ENCODE results near the gene MEAF6.

MEAF6 gene

DNA sequence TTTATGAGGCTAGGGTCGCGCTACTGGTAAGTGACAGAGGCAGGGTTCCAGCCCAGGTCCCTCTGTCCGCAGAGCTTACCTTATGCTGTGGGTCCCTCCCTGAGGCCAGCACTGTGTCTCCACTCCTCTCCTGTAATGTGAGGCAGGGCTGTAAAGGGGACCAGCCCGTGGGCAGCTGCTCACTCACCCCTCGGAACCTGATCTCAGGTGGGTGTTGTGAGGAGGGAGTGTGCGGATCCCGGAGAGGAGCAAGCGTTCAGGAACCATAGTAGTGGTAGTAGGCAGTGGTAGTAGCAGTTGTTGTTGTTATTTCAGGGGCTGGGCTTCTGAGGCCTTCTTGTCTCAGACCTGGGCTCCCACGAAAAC is 38.5 kb downstream of the MEAF6 start:
- Histone ChIP-seq H3K27me3 (replicated peaks; ENCODE audit: control insufficient read depth, insufficient read depth, low read length) (no peaks in the 10 kb centered on the region), H3K4me1 (ENCODE audit: control insufficient read depth, insufficient read depth, low read length) (peaks cover 82% of the 10 kb centered on the region), H3K4me3 (ENCODE audit: low read length) (peak overlapping the region; percentile 93), H3K9me3 (ENCODE audit: control insufficient read depth, low read length) (no peaks in the 10 kb centered on the region), H3K36me3 (ENCODE audit: control insufficient read depth, insufficient read depth, low read length, severe bottlenecking) (peaks cover 31% of the 10 kb centered on the region), H3K9ac (ENCODE audit: low read length) (peak overlapping the region; percentile 94)
- no peak for DNase-seq (ENCODE audit: low read depth)

DNA sequence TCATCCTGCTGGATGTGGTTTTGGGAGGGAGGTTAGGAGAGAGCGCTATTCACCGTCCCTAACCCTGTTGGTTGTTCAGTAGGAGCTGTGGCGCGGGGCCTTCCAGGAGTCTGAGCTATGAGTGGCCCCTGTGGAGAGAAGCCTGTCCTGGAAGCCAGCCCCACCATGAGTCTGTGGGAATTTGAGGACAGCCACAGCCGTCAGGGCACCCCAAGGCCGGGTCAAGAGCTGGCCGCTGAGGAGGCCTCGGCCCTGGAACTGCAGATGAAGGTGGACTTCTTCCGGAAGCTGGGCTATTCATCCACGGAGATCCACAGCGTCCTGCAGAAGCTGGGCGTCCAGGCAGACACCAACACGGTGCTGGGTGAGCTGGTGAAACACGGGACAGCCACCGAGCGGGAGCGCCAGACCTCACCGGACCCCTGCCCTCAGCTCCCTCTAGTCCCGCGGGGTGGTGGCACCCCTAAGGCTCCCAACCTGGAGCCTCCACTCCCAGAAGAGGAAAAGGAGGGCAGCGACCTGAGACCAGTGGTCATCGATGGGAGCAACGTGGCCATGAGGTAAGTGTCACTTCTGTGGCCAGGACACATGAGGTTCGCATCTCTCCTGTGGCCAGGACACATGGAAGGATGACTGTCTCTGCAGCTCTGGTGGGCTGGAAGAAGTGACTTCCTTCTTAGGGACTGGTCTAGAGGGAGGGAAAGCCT is 39.0 kb downstream of the MEAF6 start:
- DNase-seq (ENCODE audit: low read depth) = no peak
- peak overlapping the region; percentile 93 for H3K4me3 ChIP-seq (ENCODE audit: low read length)
- H3K9me3 ChIP-seq (ENCODE audit: control insufficient read depth, low read length) = no peaks in the 10 kb centered on the region
- H3K36me3 ChIP-seq (ENCODE audit: control insufficient read depth, insufficient read depth, low read length, severe bottlenecking) = peaks cover 26% of the 10 kb centered on the region
- H3K9ac ChIP-seq (ENCODE audit: low read length) = peak overlapping the region; percentile 94
- H3K4me1 ChIP-seq (ENCODE audit: control insufficient read depth, insufficient read depth, low read length) = peaks cover 83% of the 10 kb centered on the region
- H3K27me3 ChIP-seq (replicated peaks; ENCODE audit: control insufficient read depth, insufficient read depth, low read length) = no peaks in the 10 kb centered on the region

DNA sequence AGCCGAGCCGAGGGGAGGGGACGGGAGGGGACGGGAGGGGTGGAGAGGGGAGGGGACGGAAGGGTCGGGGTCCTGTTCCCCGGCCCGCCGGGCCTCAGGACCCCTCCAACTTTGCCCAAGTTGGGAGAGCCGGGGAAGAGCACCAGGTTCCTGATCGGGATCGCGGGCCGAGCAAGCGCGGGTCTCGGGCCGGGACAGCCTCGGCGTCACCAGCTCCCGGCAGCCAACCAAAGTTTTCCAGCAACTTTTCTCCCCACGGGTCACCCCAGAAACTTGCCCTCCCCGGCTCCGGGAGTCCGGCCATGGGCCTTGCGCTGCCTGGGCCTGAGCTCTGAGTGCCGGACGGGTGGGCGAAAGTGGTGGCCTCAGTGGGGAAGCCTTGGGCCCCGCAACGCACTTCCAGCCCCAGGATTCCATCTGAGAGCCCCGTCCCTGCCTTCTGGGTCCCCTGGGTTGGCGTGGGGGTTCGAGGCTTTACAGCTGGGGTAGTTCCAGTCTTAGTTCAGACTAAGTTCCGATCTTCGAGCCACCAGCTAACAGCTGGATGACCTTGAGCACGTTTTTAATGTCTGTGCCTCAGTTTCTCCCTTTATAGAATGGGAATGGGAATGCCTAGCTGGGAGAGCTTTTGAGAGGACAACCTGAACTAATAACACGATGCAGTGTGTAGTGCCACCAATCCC is 39.7 kb downstream of the MEAF6 start:
- Histone ChIP-seq H3K4me3 (ENCODE audit: low read length) (peak overlapping the region; percentile 93), H3K36me3 (ENCODE audit: control insufficient read depth, insufficient read depth, low read length, severe bottlenecking) (peaks cover 19% of the 10 kb centered on the region), H3K4me1 (ENCODE audit: control insufficient read depth, insufficient read depth, low read length) (peaks cover 77% of the 10 kb centered on the region), H3K27me3 (replicated peaks; ENCODE audit: control insufficient read depth, insufficient read depth, low read length) (no peaks in the 10 kb centered on the region), H3K9ac (ENCODE audit: low read length) (peak overlapping the region; percentile 94), H3K9me3 (ENCODE audit: control insufficient read depth, low read length) (no peaks in the 10 kb centered on the region)
- peak; percentile 77 for DNase-seq (ENCODE audit: low read depth)

DNA sequence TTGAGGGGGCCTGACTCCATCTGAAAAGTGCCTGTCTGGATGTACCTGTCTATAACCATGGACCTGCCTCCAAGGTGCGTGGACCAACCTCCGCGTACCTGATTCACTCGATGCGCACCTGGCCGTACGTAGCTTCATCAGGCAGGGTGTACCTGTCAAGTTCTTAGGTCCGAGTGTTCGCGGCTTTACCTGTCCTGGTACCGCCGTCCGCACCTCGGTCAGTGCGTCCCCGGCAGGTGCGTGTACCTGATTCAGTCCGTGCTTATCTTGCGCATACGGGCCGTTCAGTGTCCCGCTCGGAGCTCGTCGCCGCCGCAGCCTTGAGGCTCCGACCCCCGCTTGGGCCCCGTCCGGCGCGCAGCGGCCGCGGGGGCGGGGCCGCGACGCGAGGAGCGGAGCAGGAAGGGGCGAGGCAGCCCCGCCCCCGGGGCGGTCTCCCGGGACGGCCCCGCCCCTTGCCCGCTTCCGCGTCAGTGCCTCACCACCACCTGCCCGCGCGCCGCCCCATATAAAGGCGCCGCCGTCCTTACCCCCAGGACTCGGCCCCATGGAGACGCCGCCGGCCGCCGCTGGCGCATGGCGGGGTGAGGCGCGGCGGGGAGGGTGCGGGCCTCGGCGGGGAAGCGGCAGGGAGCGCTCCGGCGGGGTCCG is 40.4 kb downstream of the MEAF6 start, which contains the start of gene ZC3H12A:
Gene ZC3H12A, plus strand, starts transcription at position 535 of the 651 bp plus-strand sequence. CDS start 917 bp downstream, outside the sequence.
- peaks cover 19% of the 10 kb centered on the region for H3K36me3 ChIP-seq (ENCODE audit: control insufficient read depth, insufficient read depth, low read length, severe bottlenecking)
- peaks cover 70% of the 10 kb centered on the region for H3K4me1 ChIP-seq (ENCODE audit: control insufficient read depth, insufficient read depth, low read length)
- peak within 1 kb of the TSS; percentile 94 for H3K9ac ChIP-seq (ENCODE audit: low read length)
- H3K4me3 ChIP-seq (ENCODE audit: low read length) = peak within 1 kb of the TSS; percentile 93
- no peaks in the 10 kb centered on the region for H3K9me3 ChIP-seq (ENCODE audit: control insufficient read depth, low read length)
- DNase-seq (ENCODE audit: low read depth) = peak; percentile 97
- H3K27me3 ChIP-seq (replicated peaks; ENCODE audit: control insufficient read depth, insufficient read depth, low read length) = no peaks in the 10 kb centered on the region

DNA sequence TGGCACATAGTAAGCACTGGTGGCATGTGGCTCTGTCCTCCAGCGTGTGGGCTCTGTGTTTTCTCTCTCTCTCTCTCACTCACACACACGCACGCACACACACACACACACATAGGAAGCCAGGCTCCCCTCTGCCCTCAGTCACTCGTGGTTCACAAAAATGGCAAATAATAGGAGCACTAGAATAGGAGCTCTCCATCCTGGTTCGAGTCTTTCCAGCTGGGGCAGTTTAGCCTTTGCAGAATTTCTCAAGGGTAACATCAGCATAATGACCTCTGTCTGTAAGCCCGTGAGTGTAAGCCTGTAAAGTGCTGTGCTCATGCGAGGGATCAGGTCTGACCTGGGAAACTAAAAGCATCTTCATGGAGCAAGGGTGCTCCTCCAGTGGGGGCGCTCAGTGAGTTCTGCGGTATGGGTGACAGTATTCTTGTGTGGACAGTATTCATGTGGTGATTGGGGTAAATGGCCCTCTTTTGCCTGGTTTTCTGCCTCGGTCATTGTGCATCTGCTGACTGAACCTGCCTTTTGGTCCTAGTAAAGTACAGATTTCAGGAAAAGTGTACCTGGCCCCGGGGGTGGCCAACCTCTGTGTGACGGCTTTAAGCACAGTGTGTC is 41.0 kb downstream of the MEAF6 start:
- peak; percentile 58 for DNase-seq (ENCODE audit: low read depth)
- H3K9me3 ChIP-seq (ENCODE audit: control insufficient read depth, low read length) = no peaks in the 10 kb centered on the region
- H3K27me3 ChIP-seq (replicated peaks; ENCODE audit: control insufficient read depth, insufficient read depth, low read length) = no peaks in the 10 kb centered on the region
- H3K4me3 ChIP-seq (ENCODE audit: low read length) = peak overlapping the region; percentile 93
- H3K9ac ChIP-seq (ENCODE audit: low read length) = peak overlapping the region; percentile 94
- peaks cover 17% of the 10 kb centered on the region for H3K36me3 ChIP-seq (ENCODE audit: control insufficient read depth, insufficient read depth, low read length, severe bottlenecking)
- H3K4me1 ChIP-seq (ENCODE audit: control insufficient read depth, insufficient read depth, low read length) = peaks cover 64% of the 10 kb centered on the region

DNA sequence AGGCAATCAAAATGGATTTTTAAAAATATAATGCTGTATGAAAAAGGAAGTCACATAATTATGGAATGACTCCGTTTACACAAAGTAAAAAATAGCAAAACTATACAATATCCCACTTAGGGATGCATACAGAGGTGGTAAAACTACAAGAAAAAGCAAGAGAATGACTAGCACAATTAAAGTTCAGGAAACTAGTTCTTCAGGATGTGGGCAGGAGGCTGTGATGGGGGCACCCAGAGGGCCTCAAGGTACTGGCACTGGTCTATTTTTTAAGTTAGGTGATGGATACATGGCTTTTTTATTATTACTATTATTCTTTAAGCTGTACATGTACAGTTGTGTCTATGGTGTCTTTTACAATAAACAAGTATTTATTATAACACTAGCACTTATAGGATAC is 41.6 kb downstream of the MEAF6 start:
- H3K4me3 ChIP-seq (ENCODE audit: low read length) = peak overlapping the region; percentile 93
- no peaks in the 10 kb centered on the region for H3K27me3 ChIP-seq (replicated peaks; ENCODE audit: control insufficient read depth, insufficient read depth, low read length)
- DNase-seq (ENCODE audit: low read depth) = no peak
- no peaks in the 10 kb centered on the region for H3K9me3 ChIP-seq (ENCODE audit: control insufficient read depth, low read length)
- H3K4me1 ChIP-seq (ENCODE audit: control insufficient read depth, insufficient read depth, low read length) = peaks cover 58% of the 10 kb centered on the region
- H3K9ac ChIP-seq (ENCODE audit: low read length) = peak overlapping the region; percentile 94
- H3K36me3 ChIP-seq (ENCODE audit: control insufficient read depth, insufficient read depth, low read length, severe bottlenecking) = peaks cover 12% of the 10 kb centered on the region

DNA sequence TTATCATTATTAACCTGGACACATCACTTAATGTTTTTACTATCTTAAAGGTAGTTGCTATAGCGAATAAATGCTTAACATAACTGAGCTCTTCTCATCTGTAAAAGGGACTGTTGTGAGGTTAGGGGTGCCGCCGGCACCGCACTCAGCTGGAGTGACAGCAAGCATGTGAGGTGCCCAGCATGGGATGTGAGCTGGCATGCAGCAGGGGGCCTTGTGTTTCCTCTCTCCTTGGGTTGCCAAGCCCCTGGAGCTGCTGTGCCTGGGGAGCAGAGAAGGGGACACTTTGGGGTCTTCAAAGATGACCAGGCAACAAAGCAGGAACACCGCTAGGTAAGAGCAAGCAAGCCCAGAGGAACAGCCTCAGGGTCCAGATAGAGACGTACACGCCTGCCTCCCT is 42.3 kb downstream of the MEAF6 start:
- H3K4me1 ChIP-seq (ENCODE audit: control insufficient read depth, insufficient read depth, low read length) = peaks cover 51% of the 10 kb centered on the region
- H3K27me3 ChIP-seq (replicated peaks; ENCODE audit: control insufficient read depth, insufficient read depth, low read length) = no peaks in the 10 kb centered on the region
- peak overlapping the region; percentile 78 for H3K9ac ChIP-seq (ENCODE audit: low read length)
- peak overlapping the region; percentile 72 for H3K4me3 ChIP-seq (ENCODE audit: low read length)
- H3K9me3 ChIP-seq (ENCODE audit: control insufficient read depth, low read length) = no peaks in the 10 kb centered on the region
- peaks cover 7% of the 10 kb centered on the region for H3K36me3 ChIP-seq (ENCODE audit: control insufficient read depth, insufficient read depth, low read length, severe bottlenecking)
- DNase-seq (ENCODE audit: low read depth) = no peak

DNA sequence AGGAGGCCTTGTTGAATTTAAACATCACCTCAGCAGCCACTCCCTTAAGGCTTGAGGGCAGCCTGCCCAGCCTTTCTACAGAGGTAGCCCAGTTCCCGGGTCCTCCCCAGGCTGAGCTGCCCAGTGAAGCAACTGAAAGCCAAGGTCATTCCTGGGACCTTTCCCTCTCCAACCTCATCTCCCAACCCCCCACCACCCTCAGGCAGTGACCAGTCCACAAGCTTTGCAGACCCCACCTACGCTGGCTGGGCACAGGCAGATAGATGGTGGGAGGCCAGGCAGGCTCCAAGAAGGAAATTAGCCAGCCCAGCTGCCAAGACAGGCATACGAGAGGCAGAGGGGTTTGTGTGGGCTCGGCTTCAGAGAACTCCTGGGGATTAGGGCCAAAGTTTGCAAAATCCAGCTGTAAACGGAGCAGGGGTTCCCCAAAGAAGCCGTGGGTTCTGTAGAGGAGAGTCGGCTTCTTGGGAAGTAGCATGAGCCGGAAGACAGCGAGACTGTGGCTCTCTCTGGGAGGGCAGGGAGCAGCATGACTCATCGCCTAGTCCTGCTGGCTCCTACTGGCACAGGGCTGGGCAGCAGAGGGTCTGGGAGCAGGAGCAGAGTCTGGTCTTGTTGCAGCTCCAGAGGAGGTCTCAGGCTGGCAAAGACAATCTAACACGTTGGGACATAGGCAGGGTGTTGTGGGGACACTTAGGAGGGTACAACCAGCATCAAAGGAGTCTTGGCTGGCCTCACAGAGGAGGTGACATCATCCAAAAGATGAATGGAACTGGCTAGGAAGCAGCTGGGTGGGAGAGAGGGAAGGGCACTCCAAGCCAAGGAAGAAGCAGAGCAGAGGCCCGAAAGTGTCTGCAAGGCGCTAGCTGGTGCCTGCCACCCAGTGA is 43.0 kb downstream of the MEAF6 start:
- H3K27me3 ChIP-seq (replicated peaks; ENCODE audit: control insufficient read depth, insufficient read depth, low read length) = no peaks in the 10 kb centered on the region
- peaks cover 7% of the 10 kb centered on the region for H3K36me3 ChIP-seq (ENCODE audit: control insufficient read depth, insufficient read depth, low read length, severe bottlenecking)
- H3K9ac ChIP-seq (ENCODE audit: low read length) = peak overlapping the region; percentile 78
- H3K4me1 ChIP-seq (ENCODE audit: control insufficient read depth, insufficient read depth, low read length) = peaks cover 45% of the 10 kb centered on the region
- no peaks in the 10 kb centered on the region for H3K9me3 ChIP-seq (ENCODE audit: control insufficient read depth, low read length)
- H3K4me3 ChIP-seq (ENCODE audit: low read length) = peak overlapping the region; percentile 72
- peak; percentile 95 for DNase-seq (ENCODE audit: low read depth)

DNA sequence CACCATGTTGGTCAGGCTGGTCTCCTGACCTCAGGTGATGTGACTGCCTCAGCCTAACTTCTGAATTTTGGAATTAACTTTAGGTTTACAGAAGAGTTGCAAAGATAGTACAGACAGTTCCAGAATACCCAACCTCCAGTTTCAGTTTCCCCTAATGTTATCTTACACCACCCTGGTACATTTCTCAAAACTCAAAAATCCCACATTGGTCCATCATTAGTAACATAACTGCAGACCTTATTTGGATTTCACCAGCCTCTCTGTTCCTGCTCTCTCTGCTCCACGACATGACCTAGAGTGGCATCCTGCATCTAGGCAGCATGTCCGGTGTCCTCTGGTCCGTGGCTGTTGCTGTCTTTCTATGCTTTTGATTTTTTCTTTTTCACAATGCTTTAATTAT is 45.2 kb downstream of the MEAF6 start:
- H3K36me3 ChIP-seq (ENCODE audit: control insufficient read depth, insufficient read depth, low read length, severe bottlenecking) = no peaks in the 10 kb centered on the region
- H3K9me3 ChIP-seq (ENCODE audit: control insufficient read depth, low read length) = no peaks in the 10 kb centered on the region

DNA sequence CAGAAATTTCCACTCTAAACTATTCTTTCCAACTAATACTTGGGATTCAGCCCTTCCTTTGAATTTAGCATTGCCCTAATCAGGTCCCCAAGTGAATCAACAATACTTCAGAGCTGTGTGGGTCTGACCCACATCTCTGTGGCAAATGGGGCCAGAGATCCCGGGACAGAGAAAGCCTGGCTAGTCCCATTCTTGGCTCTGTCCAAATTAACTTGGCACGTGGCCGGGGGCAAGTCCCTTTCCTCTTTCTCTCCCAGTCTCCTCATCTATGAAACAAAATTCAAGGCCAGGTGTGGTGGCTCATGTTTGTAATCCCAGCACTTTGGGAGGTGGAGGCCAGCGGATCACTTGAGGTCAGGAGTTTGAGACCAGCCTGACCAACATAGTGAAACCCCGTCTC is 46.5 kb downstream of the MEAF6 start:
- no peaks in the 10 kb centered on the region for H3K36me3 ChIP-seq (ENCODE audit: control insufficient read depth, insufficient read depth, low read length, severe bottlenecking)
- no peaks in the 10 kb centered on the region for H3K27me3 ChIP-seq (replicated peaks; ENCODE audit: control insufficient read depth, insufficient read depth, low read length)
- H3K9me3 ChIP-seq (ENCODE audit: control insufficient read depth, low read length) = no peaks in the 10 kb centered on the region
- H3K9ac ChIP-seq (ENCODE audit: low read length) = no peak overlapping the region
- no peak for DNase-seq (ENCODE audit: low read depth)
- H3K4me3 ChIP-seq (ENCODE audit: low read length) = no peak overlapping the region
- peaks cover 31% of the 10 kb centered on the region for H3K4me1 ChIP-seq (ENCODE audit: control insufficient read depth, insufficient read depth, low read length)

More for the DNA sequence above, 45.2 kb downstream of the MEAF6 start:
- DNase-seq (ENCODE audit: low read depth) = no peak
- Histone ChIP-seq H3K4me1 (ENCODE audit: control insufficient read depth, insufficient read depth, low read length) (peaks cover 42% of the 10 kb centered on the region), H3K4me3 (ENCODE audit: low read length) (no peak overlapping the region), H3K9ac (ENCODE audit: low read length) (no peak overlapping the region), H3K27me3 (replicated peaks; ENCODE audit: control insufficient read depth, insufficient read depth, low read length) (no peaks in the 10 kb centered on the region)
